ENCODE results near the gene MTHFD2.

- no peak for TF ChIP-seq EZH2 (IDR thresholded peaks at IDR 0.05; ENCODE audit: borderline replicate concordance, low read depth, low read length, severe bottlenecking)
- TF ChIP-seq CTCF (IDR thresholded peaks at IDR 0.05; ENCODE audit: borderline replicate concordance, extremely low read depth, low read length, poor library complexity, severe bottlenecking) = no peak
These were observed 48.2 kb downstream of the MTHFD2 start for GRCh38 chr2:74246496-74247195.
